Caco-2 (cell line): Measurements from ENCODE around the gene POMGNT2. TPM values are rescaled to one million over a fixed set of nuclear protein-coding genes. Genes with fewer than 3 reads are reported as not detected.

Experiments used
- BruUV-seq: library from RNA; stranded (reverse); fragments of 400-500 nt; replicated peaks from 2 replicates; lab custom pipeline; 2021; lab: Mats Ljungman, UMichigan
- CTCF ChIA-PET: fragments of 300-600 bp; sonication (Branson Sonifier 250); formaldehyde crosslinking; loops from one replicate; lab custom pipeline; 2022; ENCODE audit warnings: antibody characterized with exemption; lab: Charles Lee
- POLR2A ChIA-PET: fragments of 300-600 bp; sonication (Branson Sonifier 250); formaldehyde crosslinking; loops from one replicate; lab custom pipeline; 2022; ENCODE audit warnings: antibody characterized with exemption; lab: Charles Lee
- DNase-seq, 2 experiments: peaks; one replicate each; pipeline versions ENCODE4 v3.0.0 to v3.0.0-alpha.2; 2020 to 2022
- H3K27me3 ChIP-seq: replicated peaks from 2 replicates; pipeline ENCODE4 v1.6.0; 2011; ENCODE audit warnings: low read length; ENCODE audit not compliant: control insufficient read depth, insufficient read depth
- H3K36me3 ChIP-seq: 2 replicates; pipeline ENCODE4 v1.5.1; 2011; ENCODE audit warnings: low read length; ENCODE audit not compliant: control insufficient read depth, insufficient read depth
- H3K4me1 ChIP-seq: fragments of 250-450 bp; sonication (Bioruptor Pico); 2 replicates; pipeline ENCODE4 v1.5.1; 2020; ENCODE audit warnings: mild to moderate bottlenecking
- H3K4me3 ChIP-seq: 2 replicates; pipeline ENCODE4 v1.5.1; 2011; ENCODE audit warnings: low read depth, mild to moderate bottlenecking, control low read depth, low read length
- H3K9me3 ChIP-seq: fragments of 250-450 bp; sonication (Bioruptor Pico); 2 replicates; pipeline ENCODE4 v1.5.1; 2020; ENCODE audit warnings: mild to moderate bottlenecking, moderate library complexity
- H3K27ac Mint-ChIP-seq: one replicate; pipeline ENCODE4 v1.8.0; 2022; ENCODE audit warnings: mixed read lengths; ENCODE audit not compliant: unreplicated experiment
- H3K27me3 Mint-ChIP-seq: one replicate; pipeline ENCODE4 v1.8.0; 2022; ENCODE audit warnings: mixed read lengths; ENCODE audit not compliant: insufficient read depth, unreplicated experiment
- H3K36me3 Mint-ChIP-seq: one replicate; pipeline ENCODE4 v1.8.0; 2022; ENCODE audit warnings: mild to moderate bottlenecking, mixed read lengths; ENCODE audit not compliant: insufficient read depth, unreplicated experiment
- H3K4me1 Mint-ChIP-seq: one replicate; pipeline ENCODE4 v1.8.0; 2022; ENCODE audit warnings: low read depth, mixed read lengths; ENCODE audit not compliant: unreplicated experiment
- H3K4me3 Mint-ChIP-seq: one replicate; pipeline ENCODE4 v1.8.0; 2022; ENCODE audit warnings: mild to moderate bottlenecking, moderate library complexity, mixed read lengths; ENCODE audit not compliant: unreplicated experiment
- H3K9me3 Mint-ChIP-seq: one replicate; pipeline ENCODE4 v1.8.0; 2022; ENCODE audit warnings: mixed read lengths; ENCODE audit not compliant: unreplicated experiment
- intact Hi-C: fragments of 100-400 bp; cut with micrococcal nuclease; formaldehyde crosslinking; loops from one replicate; pipeline ENCODE4 v1.10.0; 2022; ENCODE audit not compliant: unreplicated experiment
- total RNA-seq: library from RNA; stranded (reverse); gene quantifications from 2 replicates; pipeline ENCODE4 v1.2.3, GENCODE V29; 2022
- TF ChIP-seq, protein P1 (sequence below), 2 experiments: fragments of 200-600 bp in 1 of 2; IDR thresholded peaks; 1 replicate in 1 of 2; 2 replicates in 1 of 2; pipeline versions ENCODE4 v1.5.1 to v1.8.0; 2011 to 2022; ENCODE audit warnings: antibody characterized with exemption in 1 of 2, control low read depth in 1 of 2, inconsistent platforms in 1 of 2, low read depth in 1 of 2, low read length in 1 of 2, mild to moderate bottlenecking in 1 of 2, moderate library complexity in 1 of 2; ENCODE audit not compliant: insufficient read depth in 1 of 2, severe bottlenecking in 1 of 2, unreplicated experiment in 1 of 2

POMGNT2 gene
- total RNA-seq, 1 experiment from 2014 or later = 10.1 TPM

DNA sequence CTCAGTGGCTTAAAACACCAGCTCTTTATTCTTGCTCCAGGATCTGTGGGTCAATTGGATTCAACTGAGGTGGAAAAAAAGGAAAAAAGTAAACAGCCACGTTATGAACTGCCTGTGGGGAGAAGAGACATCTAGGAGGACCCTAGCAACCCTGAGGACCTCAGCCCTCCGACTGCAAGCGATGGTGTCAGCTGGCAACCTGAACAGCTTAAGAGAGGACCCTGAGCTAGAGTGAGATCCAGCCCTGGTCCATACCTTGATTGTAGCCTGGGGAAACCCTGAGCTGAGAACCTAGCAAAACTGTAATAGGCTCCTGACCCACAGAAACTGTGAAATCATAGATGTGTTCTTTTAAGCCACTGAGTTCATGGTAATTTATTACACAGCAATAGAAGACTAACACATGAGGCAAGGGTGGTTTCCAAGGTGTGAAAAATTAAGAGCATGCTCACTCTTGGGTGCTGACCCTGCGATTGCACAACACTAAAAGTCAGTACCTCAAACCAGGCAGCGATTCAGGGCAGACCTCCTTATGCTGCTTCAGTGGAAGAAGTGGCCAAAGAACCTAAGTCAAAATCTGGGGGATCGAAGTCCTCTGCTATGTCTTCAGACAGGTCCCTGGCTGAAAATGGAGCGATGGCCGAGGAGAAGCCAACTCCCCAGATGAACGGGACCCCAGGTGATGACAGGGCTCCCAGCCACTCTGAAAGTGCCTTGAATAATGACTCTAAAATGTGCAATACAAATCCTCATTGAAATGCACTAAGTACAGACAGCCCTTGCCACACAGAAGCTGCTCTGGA lies 69.1 kb downstream of the POMGNT2 start:
- BruUV-seq = no TSS peak
- ChIA-PET CTCF (interaction anchor here (0.5 to 0.6 kb wide), 2 partner anchors 75 to 187 kb away, joined by 3 to 4 read pairs; no protein-coding TSS in a partner anchor), POLR2A (no interaction called here)
- Histone ChIP-seq H3K4me3 (no peak overlapping the region), H3K9me3 (no peaks in the 10 kb centered on the region), H3K36me3 (no peaks in the 10 kb centered on the region), H3K27me3 (no peaks in the 10 kb centered on the region), H3K4me1 (no peaks in the 10 kb centered on the region)
- peaks cover 6% of the 10 kb centered on the region for H3K36me3 Mint-ChIP-seq
- no peaks in the 10 kb centered on the region for H3K9me3 Mint-ChIP-seq
- TF ChIP-seq, protein P1, sequence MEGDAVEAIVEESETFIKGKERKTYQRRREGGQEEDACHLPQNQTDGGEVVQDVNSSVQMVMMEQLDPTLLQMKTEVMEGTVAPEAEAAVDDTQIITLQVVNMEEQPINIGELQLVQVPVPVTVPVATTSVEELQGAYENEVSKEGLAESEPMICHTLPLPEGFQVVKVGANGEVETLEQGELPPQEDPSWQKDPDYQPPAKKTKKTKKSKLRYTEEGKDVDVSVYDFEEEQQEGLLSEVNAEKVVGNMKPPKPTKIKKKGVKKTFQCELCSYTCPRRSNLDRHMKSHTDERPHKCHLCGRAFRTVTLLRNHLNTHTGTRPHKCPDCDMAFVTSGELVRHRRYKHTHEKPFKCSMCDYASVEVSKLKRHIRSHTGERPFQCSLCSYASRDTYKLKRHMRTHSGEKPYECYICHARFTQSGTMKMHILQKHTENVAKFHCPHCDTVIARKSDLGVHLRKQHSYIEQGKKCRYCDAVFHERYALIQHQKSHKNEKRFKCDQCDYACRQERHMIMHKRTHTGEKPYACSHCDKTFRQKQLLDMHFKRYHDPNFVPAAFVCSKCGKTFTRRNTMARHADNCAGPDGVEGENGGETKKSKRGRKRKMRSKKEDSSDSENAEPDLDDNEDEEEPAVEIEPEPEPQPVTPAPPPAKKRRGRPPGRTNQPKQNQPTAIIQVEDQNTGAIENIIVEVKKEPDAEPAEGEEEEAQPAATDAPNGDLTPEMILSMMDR (IDR thresholded peaks at IDR 0.05; ENCODE audit: insufficient read depth in 1 of 2, low read depth in 1 of 2, low read length in 1 of 2, severe bottlenecking in 1 of 2, unreplicated experiment in 1 of 2) = no peak
- no peak overlapping the region for H3K27ac Mint-ChIP-seq
- peaks cover 11% of the 10 kb centered on the region for H3K27me3 Mint-ChIP-seq
- no peak for DNase-seq
- intact Hi-C loops = no loop called here
- H3K4me1 Mint-ChIP-seq = no peaks in the 10 kb centered on the region
- no peak overlapping the region for H3K4me3 Mint-ChIP-seq

DNA sequence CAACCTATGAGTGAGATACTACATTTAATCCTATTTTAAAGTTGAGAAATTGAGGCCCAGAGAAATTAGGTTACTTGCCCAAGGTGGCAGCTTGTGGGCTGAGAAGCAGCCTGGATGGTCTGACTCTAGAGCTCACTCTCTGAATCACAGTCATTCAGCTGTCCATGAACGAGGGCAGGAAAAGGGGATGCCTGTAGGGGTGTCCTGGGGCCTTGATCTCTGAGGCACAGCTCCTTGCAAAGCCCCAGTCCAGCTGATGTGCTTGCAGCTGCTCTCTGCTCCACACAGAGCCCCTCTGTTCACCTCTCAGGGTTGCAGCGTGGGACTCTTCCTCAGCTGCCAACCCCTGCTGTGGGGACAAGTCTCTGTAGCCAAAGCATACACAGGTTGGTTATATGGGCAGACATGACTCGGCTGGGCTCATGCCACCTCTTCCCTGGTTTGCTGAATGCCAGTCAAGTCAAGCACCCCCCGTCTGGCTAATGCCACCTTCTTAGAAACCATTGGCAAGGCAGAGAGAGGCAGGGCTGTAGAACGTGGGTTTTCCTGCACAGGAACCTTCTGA lies 70.0 kb downstream of the POMGNT2 start:
- H3K27me3 Mint-ChIP-seq = peaks cover 11% of the 10 kb centered on the region
- no peaks in the 10 kb centered on the region for H3K9me3 ChIP-seq
- no TSS peak for BruUV-seq
- H3K27ac Mint-ChIP-seq = no peak overlapping the region
- H3K36me3 ChIP-seq = no peaks in the 10 kb centered on the region
- no peak for DNase-seq
- intact Hi-C loops = no loop called here
- H3K27me3 ChIP-seq = no peaks in the 10 kb centered on the region
- ChIA-PET CTCF (interaction anchor here (0.5 to 0.6 kb wide), 2 partner anchors 75 to 188 kb away, joined by 3 to 4 read pairs; no protein-coding TSS in a partner anchor), POLR2A (no interaction called here)
- H3K36me3 Mint-ChIP-seq = peaks cover 6% of the 10 kb centered on the region
- no peaks in the 10 kb centered on the region for H3K4me1 Mint-ChIP-seq
- H3K9me3 Mint-ChIP-seq = no peaks in the 10 kb centered on the region
- H3K4me3 ChIP-seq = no peak overlapping the region
- H3K4me1 ChIP-seq = no peaks in the 10 kb centered on the region
- TF ChIP-seq, protein P1 (IDR thresholded peaks at IDR 0.05; ENCODE audit: insufficient read depth in 1 of 2, low read depth in 1 of 2, low read length in 1 of 2, severe bottlenecking in 1 of 2, unreplicated experiment in 1 of 2) = no peak
- no peak overlapping the region for H3K4me3 Mint-ChIP-seq

DNA sequence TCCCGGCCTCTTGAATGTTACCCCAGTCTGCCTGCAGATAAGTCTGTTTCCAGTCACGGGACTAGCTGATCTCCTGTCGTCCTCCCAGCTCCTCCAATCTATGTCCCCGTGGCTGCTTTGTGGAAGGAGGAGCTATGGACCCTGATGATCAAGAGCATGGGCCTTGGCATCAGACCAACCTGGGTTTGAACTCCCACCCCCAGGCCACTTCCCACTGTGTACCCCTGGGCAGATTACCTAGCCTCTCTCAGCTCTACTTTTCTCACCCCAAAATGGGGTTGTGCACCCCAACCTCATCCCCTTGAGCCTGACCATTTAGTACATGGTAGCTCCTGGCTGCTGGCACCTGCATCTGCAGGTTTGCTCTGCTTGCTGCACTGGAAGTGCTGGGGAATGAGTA lies 71.0 kb downstream of the POMGNT2 start:
- H3K27ac Mint-ChIP-seq = no peak overlapping the region
- H3K36me3 ChIP-seq = no peaks in the 10 kb centered on the region
- no peak overlapping the region for H3K4me3 Mint-ChIP-seq
- no peaks in the 10 kb centered on the region for H3K9me3 Mint-ChIP-seq
- H3K27me3 Mint-ChIP-seq = peaks cover 11% of the 10 kb centered on the region
- H3K4me1 Mint-ChIP-seq = no peaks in the 10 kb centered on the region
- no peaks in the 10 kb centered on the region for H3K9me3 ChIP-seq
- peak in 1 of 2 experiments; percentile 2 for DNase-seq
- ChIA-PET POLR2A (no interaction called here), CTCF (no interaction called here)
- BruUV-seq = no TSS peak
- no peak overlapping the region for H3K4me3 ChIP-seq
- TF ChIP-seq, protein P1 (IDR thresholded peaks at IDR 0.05; ENCODE audit: insufficient read depth in 1 of 2, low read depth in 1 of 2, low read length in 1 of 2, severe bottlenecking in 1 of 2, unreplicated experiment in 1 of 2) = no peak
- intact Hi-C loops = no loop called here
- H3K27me3 ChIP-seq = no peaks in the 10 kb centered on the region
- H3K36me3 Mint-ChIP-seq = peaks cover 6% of the 10 kb centered on the region
- no peaks in the 10 kb centered on the region for H3K4me1 ChIP-seq
